ENCODE data around the gene DNAJC11.
"Not testable (repeated sequence)": the region's sequence is repeated elsewhere in the genome, so short reads cannot be mapped to it uniquely, and the experiment has no call there.

Gene DNAJC11

DNA sequence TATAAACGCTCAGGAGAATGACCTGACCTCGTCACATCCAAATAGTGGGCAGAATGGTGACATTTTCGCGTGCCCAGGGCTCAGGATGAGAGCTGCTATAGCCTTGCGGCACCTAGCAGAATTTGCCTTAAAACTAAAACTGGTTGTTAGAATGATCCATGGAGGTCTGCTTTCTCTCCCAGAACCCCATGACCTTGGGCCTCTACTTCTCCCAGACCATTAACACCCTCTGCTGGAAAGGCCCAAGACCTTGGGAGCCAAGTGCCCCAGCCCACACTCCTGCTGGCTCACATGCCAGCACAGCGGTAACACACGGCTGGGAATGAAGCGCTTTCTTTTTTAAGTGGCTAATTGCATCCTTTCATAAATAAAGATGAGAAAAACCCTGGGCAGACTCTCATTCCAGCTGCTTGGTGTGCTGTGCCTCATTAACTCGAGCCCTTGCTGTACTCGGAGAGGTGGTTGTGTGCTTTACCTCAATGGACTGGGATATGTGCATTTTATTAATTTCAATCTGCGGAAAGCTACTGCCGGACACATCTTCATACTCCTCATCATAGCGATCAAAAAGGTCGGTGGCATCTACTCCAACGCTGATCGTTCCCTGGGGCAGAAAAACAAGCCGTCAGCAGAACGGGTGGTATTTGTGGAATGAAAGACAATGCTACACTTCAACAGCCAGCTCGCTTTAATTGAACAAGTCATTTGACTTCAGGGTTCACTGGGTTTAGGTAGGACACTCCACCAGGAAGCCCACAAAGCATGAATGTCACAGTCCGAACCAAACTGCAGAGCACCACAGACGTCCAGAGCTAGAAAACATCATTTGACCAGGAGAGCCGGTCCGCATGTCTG is 48.0 kb downstream of the DNAJC11 start:
- no peak for DNase-seq (ENCODE audit: extremely low read depth, low read depth)
- H3K4me3 ChIP-seq (replicated peaks; ENCODE audit: low read depth, low read length), result no peak overlapping the region
- TF ChIP-seq, protein P1, sequence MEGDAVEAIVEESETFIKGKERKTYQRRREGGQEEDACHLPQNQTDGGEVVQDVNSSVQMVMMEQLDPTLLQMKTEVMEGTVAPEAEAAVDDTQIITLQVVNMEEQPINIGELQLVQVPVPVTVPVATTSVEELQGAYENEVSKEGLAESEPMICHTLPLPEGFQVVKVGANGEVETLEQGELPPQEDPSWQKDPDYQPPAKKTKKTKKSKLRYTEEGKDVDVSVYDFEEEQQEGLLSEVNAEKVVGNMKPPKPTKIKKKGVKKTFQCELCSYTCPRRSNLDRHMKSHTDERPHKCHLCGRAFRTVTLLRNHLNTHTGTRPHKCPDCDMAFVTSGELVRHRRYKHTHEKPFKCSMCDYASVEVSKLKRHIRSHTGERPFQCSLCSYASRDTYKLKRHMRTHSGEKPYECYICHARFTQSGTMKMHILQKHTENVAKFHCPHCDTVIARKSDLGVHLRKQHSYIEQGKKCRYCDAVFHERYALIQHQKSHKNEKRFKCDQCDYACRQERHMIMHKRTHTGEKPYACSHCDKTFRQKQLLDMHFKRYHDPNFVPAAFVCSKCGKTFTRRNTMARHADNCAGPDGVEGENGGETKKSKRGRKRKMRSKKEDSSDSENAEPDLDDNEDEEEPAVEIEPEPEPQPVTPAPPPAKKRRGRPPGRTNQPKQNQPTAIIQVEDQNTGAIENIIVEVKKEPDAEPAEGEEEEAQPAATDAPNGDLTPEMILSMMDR (IDR thresholded peaks at IDR 0.05; ENCODE audit: low read depth, low read length, missing control alignments), result no peak

DNA sequence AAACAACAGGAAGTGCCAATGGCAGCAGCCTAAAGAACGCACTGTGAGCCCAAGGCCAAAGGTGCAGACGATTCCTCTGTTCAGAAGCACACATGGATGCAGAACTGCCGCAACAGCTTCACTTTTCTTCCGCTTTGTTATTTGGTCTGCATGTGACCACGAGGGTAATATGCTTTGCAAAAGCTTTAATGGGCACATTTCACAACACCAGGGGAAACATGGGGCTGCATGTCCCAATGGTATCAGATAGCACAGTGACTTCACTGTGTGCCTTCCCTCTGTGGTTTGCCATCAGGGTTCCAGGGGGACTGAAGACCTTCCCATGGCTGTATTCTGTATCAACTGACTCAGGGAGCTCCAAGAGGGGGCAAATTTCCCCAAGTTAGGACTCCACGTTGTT is 48.6 kb downstream of the DNAJC11 start:
- TF ChIP-seq, protein P1 (IDR thresholded peaks at IDR 0.05; ENCODE audit: low read depth, low read length, missing control alignments), result no peak
- DNase-seq (ENCODE audit: extremely low read depth, low read depth), result no peak

DNA sequence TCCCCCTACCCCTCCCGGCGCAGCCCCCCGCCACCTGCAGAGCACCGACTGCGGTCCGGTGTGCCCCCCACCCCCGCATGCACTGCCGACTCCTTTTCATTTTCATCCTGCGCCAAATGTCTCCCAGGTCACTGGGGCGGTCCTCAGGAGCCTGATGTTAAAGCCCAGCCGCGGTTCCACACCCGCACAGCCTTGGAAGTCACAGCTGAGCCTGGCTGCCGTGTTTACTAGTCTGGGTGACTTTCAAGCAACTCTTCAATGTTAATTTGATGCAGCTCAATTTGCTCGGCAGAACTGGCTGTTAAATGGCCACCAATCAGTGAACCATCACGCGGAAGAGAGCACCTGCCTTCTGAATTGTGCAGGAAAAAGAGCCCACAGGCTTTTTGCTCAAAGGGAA is 49.7 kb downstream of the DNAJC11 start:
- TF ChIP-seq, protein P1 (IDR thresholded peaks at IDR 0.05; ENCODE audit: low read depth, low read length, missing control alignments), result no peak
- no peak overlapping the region for H3K4me3 ChIP-seq (replicated peaks; ENCODE audit: low read depth, low read length)
- DNase-seq (ENCODE audit: extremely low read depth, low read depth), result no peak

More for the DNA sequence above, 48.6 kb downstream of the DNAJC11 start:
- H3K4me3 ChIP-seq (replicated peaks; ENCODE audit: low read depth, low read length), result no peak overlapping the region

DNA sequence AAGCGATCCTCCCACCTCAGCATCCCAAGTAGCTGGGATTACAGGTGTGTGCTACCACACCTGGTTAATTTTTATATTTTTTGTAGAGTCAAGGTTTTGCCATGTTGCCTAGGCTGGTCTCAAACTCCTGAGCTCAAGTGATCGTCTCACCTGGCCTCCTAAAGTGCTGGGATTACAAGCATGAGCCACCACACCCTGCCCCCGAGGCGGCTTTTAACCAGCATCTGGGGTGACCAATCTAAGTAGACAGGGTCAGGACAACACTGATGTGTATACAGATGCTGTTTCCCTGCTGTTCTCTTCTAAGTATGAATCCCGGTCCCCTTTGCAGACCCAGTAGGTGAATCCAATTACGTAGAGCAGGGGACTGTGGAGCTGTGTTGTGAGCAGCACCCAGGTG is 53.1 kb downstream of the DNAJC11 start:
- no peak overlapping the region for H3K4me3 ChIP-seq (replicated peaks; ENCODE audit: low read depth, low read length)
- DNase-seq (ENCODE audit: extremely low read depth, low read depth), result no peak
- TF ChIP-seq, protein P1 (IDR thresholded peaks at IDR 0.05; ENCODE audit: low read depth, low read length, missing control alignments), result no peak

DNA sequence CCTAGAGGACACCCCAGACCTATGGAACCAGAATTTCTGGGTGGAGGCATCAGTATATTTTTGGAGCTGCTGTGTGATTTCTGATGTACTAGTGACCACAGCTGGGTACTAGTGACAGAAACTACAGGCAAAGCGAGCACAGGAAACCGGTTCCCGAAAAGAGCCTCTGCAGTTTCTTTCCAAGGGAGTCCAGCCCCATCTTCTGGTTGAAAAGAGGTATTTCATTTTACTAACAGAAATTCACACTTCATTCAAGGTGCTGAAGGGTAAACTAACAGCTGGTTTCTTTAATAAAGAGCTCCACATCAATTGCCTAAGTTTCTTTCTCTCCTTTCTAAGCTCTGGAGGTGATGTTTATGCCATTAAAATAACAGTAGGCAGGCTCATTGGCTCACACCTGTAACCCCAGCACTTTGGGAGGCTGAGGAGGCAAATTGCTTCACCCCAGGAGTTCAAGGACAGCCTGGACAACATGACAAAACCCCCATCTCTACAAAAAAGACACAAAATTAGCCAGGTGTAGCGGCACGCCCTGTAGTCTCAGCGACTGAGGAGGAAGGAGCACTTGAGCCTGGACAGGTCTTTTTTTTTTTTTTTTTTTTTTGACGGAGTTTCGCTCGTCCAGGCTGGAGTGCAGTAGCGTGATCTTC is 55.0 kb downstream of the DNAJC11 start:
- DNase-seq (ENCODE audit: extremely low read depth, low read depth), result no peak
- H3K4me3 ChIP-seq (replicated peaks; ENCODE audit: low read depth, low read length), result no peak overlapping the region
- TF ChIP-seq, protein P1 (IDR thresholded peaks at IDR 0.05; ENCODE audit: low read depth, low read length, missing control alignments), result peak; percentile 42

DNA sequence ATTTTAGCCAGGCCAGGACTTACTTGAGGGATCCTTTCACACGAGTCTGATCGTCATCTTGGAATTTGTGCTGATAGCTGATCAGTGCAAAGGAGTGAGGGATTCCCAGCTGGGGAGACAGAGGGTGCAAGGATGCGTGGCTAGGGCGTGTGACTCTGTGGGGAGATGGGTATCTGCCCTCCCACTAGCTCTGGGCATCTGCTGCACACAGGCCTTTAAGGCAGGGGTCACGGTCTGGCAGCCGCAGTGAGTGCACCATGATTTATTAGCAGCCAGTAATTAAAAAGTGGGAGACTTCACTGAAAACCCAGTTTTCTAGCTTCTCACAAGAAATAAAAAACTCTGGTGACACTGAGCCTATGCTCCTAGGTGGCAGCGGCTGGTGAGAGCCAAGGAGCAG is 56.6 kb downstream of the DNAJC11 start:
- no peak overlapping the region for H3K4me3 ChIP-seq (replicated peaks; ENCODE audit: low read depth, low read length)
- DNase-seq (ENCODE audit: extremely low read depth, low read depth), result no peak

DNA sequence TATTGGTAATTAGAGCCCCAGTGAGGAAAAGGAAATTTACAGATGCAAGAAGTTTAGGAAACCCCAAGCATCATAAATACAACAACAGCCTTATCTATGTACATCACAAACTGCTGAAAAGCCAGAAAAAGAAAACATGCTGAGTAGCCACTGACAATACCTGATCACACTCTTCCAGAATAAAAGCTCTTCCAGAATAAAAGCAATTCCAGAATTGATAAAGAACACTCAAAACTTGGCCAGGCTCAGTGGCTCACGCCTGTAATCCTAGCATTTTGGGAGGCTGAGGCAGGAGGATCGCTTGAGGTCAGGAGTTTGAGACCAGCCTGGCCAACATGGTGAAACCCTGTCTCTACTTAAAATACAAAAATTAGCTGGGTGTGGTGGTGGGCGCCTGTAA is 60.7 kb downstream of the DNAJC11 start:
- not testable (repeated sequence) for H3K4me3 ChIP-seq (replicated peaks; ENCODE audit: low read depth, low read length); DNase-seq (ENCODE audit: extremely low read depth, low read depth)

More for the DNA sequence above, 56.6 kb downstream of the DNAJC11 start:
- TF ChIP-seq, protein P1 (IDR thresholded peaks at IDR 0.05; ENCODE audit: low read depth, low read length, missing control alignments), result no peak
